Large intestine (tissue), 3 donors: ENCODE measurements around the gene CHRM2. TPM values are rescaled to one million over a fixed set of nuclear protein-coding genes. Genes with fewer than 3 reads are reported as not detected.

Experiments used
- DNase-seq, 2 donors: peaks; one replicate each; pipeline versions ENCODE4 v3.0.0 to v3.0.0-alpha.2; 2013
- H3K27ac ChIP-seq: one replicate; pipeline ENCODE4 v1.5.1; 2013; ENCODE audit warnings: low read length
- H3K27me3 ChIP-seq: 2 replicates; pipeline ENCODE4 v1.6.1; 2013; ENCODE audit warnings: low read length; ENCODE audit not compliant: control insufficient read depth, insufficient read depth
- H3K36me3 ChIP-seq: 2 replicates; pipeline ENCODE4 v1.6.1; 2013; ENCODE audit warnings: low read length; ENCODE audit not compliant: control insufficient read depth, insufficient read depth
- H3K4me1 ChIP-seq: one replicate; pipeline ENCODE4 v1.6.1; 2013; ENCODE audit warnings: low read length; ENCODE audit not compliant: control insufficient read depth, insufficient read depth
- H3K4me3 ChIP-seq: one replicate; pipeline ENCODE4 v1.5.1; 2013; ENCODE audit warnings: low read length
- H3K9me3 ChIP-seq: one replicate; pipeline ENCODE4 v1.6.1; 2013; ENCODE audit warnings: mild to moderate bottlenecking, low read depth, low read length, moderate library complexity; ENCODE audit not compliant: control insufficient read depth
- WGBS: methylation state at CpG from one replicate; pipeline ENCODE4 v1.1.5; 2013; ENCODE audit warnings: low lambda C conversion rate; ENCODE audit not compliant: insufficient coverage; 5-methylcytosine and 5-hydroxymethylcytosine counted together
- polyA plus RNA-seq: library from polyadenylated mRNA; unstranded; fragments of 120-200 nt; gene quantifications from one replicate; pipeline ENCODE4 v1.2.1, GENCODE V29; 2013

The CHRM2 gene
- polyA plus RNA-seq, 1 donor: 7.3 TPM

- Histone ChIP-seq H3K27ac (no peak overlapping the region), H3K36me3 (no peaks in the 10 kb centered on the region), H3K4me3 (no peak overlapping the region), H3K27me3 (no peaks in the 10 kb centered on the region), H3K4me1 (no peaks in the 10 kb centered on the region), H3K9me3 (no peaks in the 10 kb centered on the region)
- no peak for DNase-seq
Observed at GRCh38 chr7:136997735-136998134, 129.3 kb downstream of the CHRM2 start.

- Histone ChIP-seq H3K27me3 (no peaks in the 10 kb centered on the region), H3K9me3 (no peaks in the 10 kb centered on the region), H3K4me1 (no peaks in the 10 kb centered on the region), H3K27ac (no peak overlapping the region), H3K36me3 (no peaks in the 10 kb centered on the region), H3K4me3 (no peak overlapping the region)
- WGBS: no CpG with 5 or more reads among the region's 2 CpGs
- no peak for DNase-seq
Observed at GRCh38 chr7:136998495-136998894, 130.0 kb downstream of the CHRM2 start.

GRCh38 chr7:137000621-137001020 is 132.2 kb downstream of the CHRM2 start:
- Histone ChIP-seq H3K9me3 (no peaks in the 10 kb centered on the region), H3K27me3 (no peaks in the 10 kb centered on the region), H3K4me1 (no peaks in the 10 kb centered on the region), H3K36me3 (no peaks in the 10 kb centered on the region), H3K27ac (no peak overlapping the region), H3K4me3 (no peak overlapping the region)
- DNase-seq: no peak
- WGBS: 90% methylated on average over 2 of the region's 2 CpGs

- no peaks in the 10 kb centered on the region for H3K27me3 ChIP-seq
Observed at GRCh38 chr7:137001041-137001440, 132.6 kb downstream of the CHRM2 start.

GRCh38 chr7:137001478-137001877 is 133.0 kb downstream of the CHRM2 start:
- WGBS: 100% methylated on average over 1 of the region's 3 CpGs
- Histone ChIP-seq H3K4me1 (no peaks in the 10 kb centered on the region), H3K36me3 (no peaks in the 10 kb centered on the region), H3K9me3 (no peaks in the 10 kb centered on the region), H3K27me3 (no peaks in the 10 kb centered on the region), H3K27ac (no peak overlapping the region), H3K4me3 (no peak overlapping the region)
- DNase-seq: no peak

More at GRCh38 chr7:137001041-137001440, 132.6 kb downstream of the CHRM2 start:
- H3K27ac ChIP-seq: no peak overlapping the region
- no peaks in the 10 kb centered on the region for H3K9me3 ChIP-seq
- no peaks in the 10 kb centered on the region for H3K36me3 ChIP-seq
- no peak overlapping the region for H3K4me3 ChIP-seq
- H3K4me1 ChIP-seq: no peaks in the 10 kb centered on the region
- no CpG with 5 or more reads among the region's 2 CpGs for WGBS
- DNase-seq: no peak

- Histone ChIP-seq H3K9me3 (no peaks in the 10 kb centered on the region), H3K4me1 (no peaks in the 10 kb centered on the region), H3K4me3 (no peak overlapping the region), H3K27me3 (no peaks in the 10 kb centered on the region), H3K27ac (no peak overlapping the region), H3K36me3 (no peaks in the 10 kb centered on the region)
- DNase-seq: no peak
- WGBS: no CpG with 5 or more reads among the region's 2 CpGs
Observed at GRCh38 chr7:137003086-137003485, 134.6 kb downstream of the CHRM2 start.

GRCh38 chr7:137003566-137003965 is 135.1 kb downstream of the CHRM2 start:
- H3K9me3 ChIP-seq: no peaks in the 10 kb centered on the region
- no peak overlapping the region for H3K27ac ChIP-seq
- DNase-seq: no peak
- no CpG with 5 or more reads among the region's 2 CpGs for WGBS
- no peaks in the 10 kb centered on the region for H3K4me1 ChIP-seq
- H3K4me3 ChIP-seq: no peak overlapping the region
- H3K27me3 ChIP-seq: no peaks in the 10 kb centered on the region
- H3K36me3 ChIP-seq: no peaks in the 10 kb centered on the region

- Histone ChIP-seq H3K9me3 (no peaks in the 10 kb centered on the region), H3K36me3 (no peaks in the 10 kb centered on the region), H3K27me3 (no peaks in the 10 kb centered on the region), H3K4me1 (no peaks in the 10 kb centered on the region), H3K4me3 (no peak overlapping the region), H3K27ac (no peak overlapping the region)
- no peak for DNase-seq
- 53% methylated on average over 3 of the region's 3 CpGs for WGBS
Observed at GRCh38 chr7:137005873-137006272, 137.4 kb downstream of the CHRM2 start.

- H3K27ac ChIP-seq: no peak overlapping the region
Observed at GRCh38 chr7:137006293-137006692, 137.8 kb downstream of the CHRM2 start.

GRCh38 chr7:137007001-137007694 is 138.7 kb downstream of the CHRM2 start:
- WGBS: 58% methylated on average over 2 of the region's 3 CpGs
- Histone ChIP-seq H3K4me1 (no peaks in the 10 kb centered on the region), H3K4me3 (no peak overlapping the region), H3K9me3 (no peaks in the 10 kb centered on the region), H3K27me3 (no peaks in the 10 kb centered on the region), H3K27ac (no peak overlapping the region), H3K36me3 (no peaks in the 10 kb centered on the region)
- DNase-seq: no peak

More at GRCh38 chr7:137006293-137006692, 137.8 kb downstream of the CHRM2 start:
- DNase-seq: no peak
- H3K27me3 ChIP-seq: no peaks in the 10 kb centered on the region
- no peaks in the 10 kb centered on the region for H3K36me3 ChIP-seq
- no CpG with 5 or more reads among the region's 1 CpG for WGBS
- no peaks in the 10 kb centered on the region for H3K4me1 ChIP-seq
- no peaks in the 10 kb centered on the region for H3K9me3 ChIP-seq
- no peak overlapping the region for H3K4me3 ChIP-seq

GRCh38 chr7:137009404-137009803 is 141.0 kb downstream of the CHRM2 start:
- Histone ChIP-seq H3K36me3 (no peaks in the 10 kb centered on the region), H3K4me3 (no peak overlapping the region), H3K27ac (no peak overlapping the region), H3K27me3 (no peaks in the 10 kb centered on the region), H3K9me3 (no peaks in the 10 kb centered on the region), H3K4me1 (no peaks in the 10 kb centered on the region)
- no peak for DNase-seq
